Measurements from ENCODE around the gene PAPLN. TPM values are rescaled to one million over a fixed set of nuclear protein-coding genes. Genes with fewer than 3 reads are reported as not detected.

PAPLN gene
- total RNA-seq, 4 donors from 2014 or later, result 13.4 to 47.7 (median 28.2) TPM

- Histone ChIP-seq H3K36me3 (peaks cover 4 to 76% of the 10 kb centered on the region in 2 donors), H3K9me3 (no peaks in the 10 kb centered on the region), H3K4me1 (peaks cover 0 to 26% (median 0%) of the 10 kb centered on the region in 3 donors), H3K4me3 (no peak overlapping the region), H3K27ac (no peak overlapping the region), H3K27me3 (no peaks in the 10 kb centered on the region)
- TF ChIP-seq EP300 (IDR thresholded peaks at IDR 0.05), result no peak
- TF ChIP-seq, protein P1, sequence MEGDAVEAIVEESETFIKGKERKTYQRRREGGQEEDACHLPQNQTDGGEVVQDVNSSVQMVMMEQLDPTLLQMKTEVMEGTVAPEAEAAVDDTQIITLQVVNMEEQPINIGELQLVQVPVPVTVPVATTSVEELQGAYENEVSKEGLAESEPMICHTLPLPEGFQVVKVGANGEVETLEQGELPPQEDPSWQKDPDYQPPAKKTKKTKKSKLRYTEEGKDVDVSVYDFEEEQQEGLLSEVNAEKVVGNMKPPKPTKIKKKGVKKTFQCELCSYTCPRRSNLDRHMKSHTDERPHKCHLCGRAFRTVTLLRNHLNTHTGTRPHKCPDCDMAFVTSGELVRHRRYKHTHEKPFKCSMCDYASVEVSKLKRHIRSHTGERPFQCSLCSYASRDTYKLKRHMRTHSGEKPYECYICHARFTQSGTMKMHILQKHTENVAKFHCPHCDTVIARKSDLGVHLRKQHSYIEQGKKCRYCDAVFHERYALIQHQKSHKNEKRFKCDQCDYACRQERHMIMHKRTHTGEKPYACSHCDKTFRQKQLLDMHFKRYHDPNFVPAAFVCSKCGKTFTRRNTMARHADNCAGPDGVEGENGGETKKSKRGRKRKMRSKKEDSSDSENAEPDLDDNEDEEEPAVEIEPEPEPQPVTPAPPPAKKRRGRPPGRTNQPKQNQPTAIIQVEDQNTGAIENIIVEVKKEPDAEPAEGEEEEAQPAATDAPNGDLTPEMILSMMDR (IDR thresholded peaks at IDR 0.05), result no peak
- no peak for TF ChIP-seq POLR2A (IDR thresholded peaks at IDR 0.05)
- no peak for TF ChIP-seq POLR2AphosphoS5 (IDR thresholded peaks at IDR 0.05)
- ATAC-seq, result no peak
- WGBS, 2 donors (ENCODE audit: low coverage in 1 of 2), result 86 to 92% methylated on average over 2 of the region's 2 CpGs
These were observed 49.3 kb downstream of the PAPLN start for GRCh38 chr14:73286598-73286997.

DNA sequence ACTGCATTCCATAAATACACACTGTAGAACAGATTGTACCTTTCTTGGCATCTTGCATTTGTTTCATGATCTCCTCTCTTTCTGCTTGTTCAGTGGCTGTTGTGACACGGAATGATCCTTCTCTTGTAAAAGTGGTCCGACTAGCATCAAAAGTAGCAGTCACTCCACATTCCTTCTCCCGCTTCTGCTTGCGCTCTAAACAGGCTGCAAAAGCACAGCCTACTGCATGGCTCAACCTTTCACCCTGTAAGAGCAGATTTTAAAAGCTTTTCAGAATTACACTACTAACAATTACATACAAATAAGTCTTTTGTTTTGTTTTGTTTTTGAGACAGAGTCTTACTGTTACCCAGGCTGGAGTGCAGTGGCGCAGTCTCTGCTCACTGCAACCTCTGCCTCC, 49.8 kb downstream of the PAPLN start:
- Histone ChIP-seq H3K27me3 (no peaks in the 10 kb centered on the region), H3K27ac (no peak overlapping the region), H3K9me3 (no peaks in the 10 kb centered on the region), H3K36me3 (peaks cover 4 to 76% of the 10 kb centered on the region in 2 donors), H3K4me1 (peaks cover 0 to 26% (median 0%) of the 10 kb centered on the region in 3 donors), H3K4me3 (no peak overlapping the region)
- TF ChIP-seq, protein P1 (IDR thresholded peaks at IDR 0.05), result no peak
- TF ChIP-seq EP300 (IDR thresholded peaks at IDR 0.05) (no peak), POLR2AphosphoS5 (IDR thresholded peaks at IDR 0.05) (no peak), POLR2A (IDR thresholded peaks at IDR 0.05) (no peak)
- 75 to 81% methylated on average over 4 to 5 of the region's 5 CpGs for WGBS, 2 donors (ENCODE audit: low coverage in 1 of 2)
- no peak for ATAC-seq

- Histone ChIP-seq H3K4me3 (no peak overlapping the region), H3K9me3 (no peaks in the 10 kb centered on the region), H3K27me3 (no peaks in the 10 kb centered on the region), H3K36me3 (peaks cover 8 to 70% of the 10 kb centered on the region in 2 donors), H3K4me1 (peaks cover 0 to 26% (median 0%) of the 10 kb centered on the region in 3 donors), H3K27ac (peak overlapping the region in 3 of 4 donors; percentile 12 to 54 (median 41))
- TF ChIP-seq, protein P1 (IDR thresholded peaks at IDR 0.05), result no peak
- no peak for TF ChIP-seq EP300 (IDR thresholded peaks at IDR 0.05)
- ATAC-seq, result no peak
- 23 to 42% methylated on average over 3 of the region's 3 CpGs for WGBS, 2 donors (ENCODE audit: low coverage in 1 of 2)
These were observed 52.0 kb downstream of the PAPLN start for GRCh38 chr14:73289308-73289707.

DNA sequence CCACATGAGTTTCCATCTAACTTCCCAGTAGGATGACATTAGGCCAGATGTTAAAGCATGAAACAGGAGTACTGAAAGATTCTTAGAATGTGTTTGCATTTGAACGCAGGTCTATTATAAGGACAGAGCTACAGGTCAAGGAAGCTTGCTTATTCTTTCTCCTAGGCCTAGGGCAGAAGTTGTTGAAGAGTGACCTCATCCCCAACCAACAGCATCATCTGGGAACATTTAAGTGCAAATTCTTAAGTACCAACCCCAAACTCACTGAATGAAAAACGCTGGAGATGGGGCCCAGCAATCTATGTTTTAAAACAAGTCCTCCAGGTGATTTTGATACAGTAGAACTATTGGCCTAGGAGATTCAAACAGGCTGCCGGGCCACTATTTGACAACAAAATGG, 52.4 kb downstream of the PAPLN start:
- ATAC-seq, result no peak
- Histone ChIP-seq H3K27ac (peak overlapping the region in 3 of 4 donors; percentile 24 to 54 (median 41)), H3K9me3 (no peaks in the 10 kb centered on the region), H3K36me3 (peaks cover 8 to 67% of the 10 kb centered on the region in 2 donors), H3K27me3 (no peaks in the 10 kb centered on the region), H3K4me3 (no peak overlapping the region), H3K4me1 (peaks cover 0 to 26% (median 0%) of the 10 kb centered on the region in 3 donors)
- WGBS, 2 donors (ENCODE audit: low coverage in 1 of 2), result 50 to 58% methylated on average over 2 to 3 of the region's 3 CpGs
- TF ChIP-seq, protein P1 (IDR thresholded peaks at IDR 0.05), result no peak
- TF ChIP-seq POLR2A (IDR thresholded peaks at IDR 0.05), result no peak
- TF ChIP-seq EP300 (IDR thresholded peaks at IDR 0.05), result no peak
- TF ChIP-seq POLR2AphosphoS5 (IDR thresholded peaks at IDR 0.05), result no peak

DNA sequence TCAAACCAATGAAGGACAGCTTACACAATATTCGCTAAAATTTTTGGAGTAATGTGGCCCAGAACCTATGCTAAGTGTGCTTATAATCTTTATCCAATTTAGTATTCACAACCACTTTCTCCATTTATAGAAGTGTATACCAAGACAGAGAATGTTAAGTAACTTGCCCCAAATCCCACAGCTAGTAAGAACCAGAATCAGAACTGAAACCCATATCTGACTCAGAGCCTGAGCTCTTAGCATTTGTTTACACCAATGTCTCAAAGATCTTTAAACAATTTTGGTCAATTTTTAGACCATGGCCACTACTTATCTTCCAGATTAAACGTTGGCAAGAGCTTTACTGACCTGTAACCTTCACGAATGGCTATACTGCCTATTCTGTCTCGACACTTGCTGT, 53.0 kb downstream of the PAPLN start:
- Histone ChIP-seq H3K27ac (peak overlapping the region in 3 of 4 donors; percentile 24 to 54 (median 41)), H3K36me3 (peaks cover 8 to 61% of the 10 kb centered on the region in 2 donors), H3K9me3 (no peaks in the 10 kb centered on the region), H3K4me3 (no peak overlapping the region), H3K27me3 (no peaks in the 10 kb centered on the region), H3K4me1 (peaks cover 0 to 26% (median 0%) of the 10 kb centered on the region in 3 donors)
- no peak for ATAC-seq
- WGBS, 2 donors (ENCODE audit: low coverage in 1 of 2), result 45 to 47% methylated on average over 4 of the region's 4 CpGs
- TF ChIP-seq POLR2A (IDR thresholded peaks at IDR 0.05) (no peak), POLR2AphosphoS5 (IDR thresholded peaks at IDR 0.05) (no peak), EP300 (IDR thresholded peaks at IDR 0.05) (no peak)
- TF ChIP-seq, protein P1 (IDR thresholded peaks at IDR 0.05), result no peak
